Keratinocyte (primary cell): Measurements from ENCODE around the gene MCF2L2. TPM values are rescaled to one million over a fixed set of nuclear protein-coding genes. Genes with fewer than 3 reads are reported as not detected.

Experiments
- DNase-seq: peaks from one replicate; pipeline ENCODE4 v3.0.0-alpha.2; 2011; ENCODE audit warnings: low read depth, missing footprints, low spot score
- FAIRE-seq: peaks from 2 replicates; lab custom pipeline; 2011; peaks lifted over from hg19 to GRCh38; lab: Jason Lieb, UNC
- H2AFZ ChIP-seq: 2 replicates; pipeline ENCODE4 v1.6.0; 2012; ENCODE audit warnings: low read length, control low read depth, inconsistent platforms; ENCODE audit not compliant: control insufficient read depth
- H3K27ac ChIP-seq: 2 replicates; pipeline ENCODE4 v1.5.1; 2011; ENCODE audit warnings: low read length; ENCODE audit not compliant: control insufficient read depth, insufficient read depth
- H3K27me3 ChIP-seq: 3 replicates; pipeline ENCODE4 v1.6.0; 2011; ENCODE audit warnings: low read length; ENCODE audit not compliant: control insufficient read depth, insufficient read depth; ENCODE audit errors: extremely low read depth
- H3K36me3 ChIP-seq, 2 experiments: 2 replicates in 1 of 2; 3 replicates in 1 of 2; pipeline ENCODE4 v1.5.1; 2011; ENCODE audit warnings: low read length in 2 of 2, mild to moderate bottlenecking in 1 of 2; ENCODE audit not compliant: control insufficient read depth in 2 of 2, insufficient read depth in 2 of 2; ENCODE audit errors: extremely low read depth in 1 of 2
- H3K4me1 ChIP-seq: 3 replicates; pipeline ENCODE4 v1.5.1; 2011; ENCODE audit warnings: low read length; ENCODE audit not compliant: control insufficient read depth, insufficient read depth; ENCODE audit errors: extremely low read depth
- H3K4me2 ChIP-seq: 3 replicates; pipeline ENCODE4 v1.6.0; 2011; ENCODE audit warnings: low read depth, low read length; ENCODE audit not compliant: control insufficient read depth, insufficient read depth; ENCODE audit errors: extremely low read depth
- H3K4me3 ChIP-seq, 3 experiments: fragments of 200-600 bp in 1 of 3; sonication (generic) in 1 of 3; 2 replicates in 2 of 3; 3 replicates in 1 of 3; pipeline ENCODE4 v1.5.1; 2011 to 2016; ENCODE audit warnings: low read length in 3 of 3, mild to moderate bottlenecking in 3 of 3, control low read depth in 2 of 3, inconsistent platforms in 1 of 3, low read depth in 1 of 3, mixed read lengths in 1 of 3, mixed run types in 1 of 3, moderate library complexity in 1 of 3; ENCODE audit not compliant: control insufficient read depth in 2 of 3, insufficient read depth in 2 of 3; ENCODE audit errors: extremely low read depth in 1 of 3
- H3K79me2 ChIP-seq: 2 replicates; pipeline ENCODE4 v1.6.0; 2012; ENCODE audit warnings: low read length; ENCODE audit not compliant: control insufficient read depth, insufficient read depth
- H3K9ac ChIP-seq: 3 replicates; pipeline ENCODE4 v1.6.0; 2011; ENCODE audit warnings: low read length; ENCODE audit not compliant: control insufficient read depth, insufficient read depth; ENCODE audit errors: extremely low read depth
- H3K9me1 ChIP-seq: 3 replicates; pipeline ENCODE4 v1.6.0; 2011; ENCODE audit warnings: low read length; ENCODE audit not compliant: control insufficient read depth, insufficient read depth; ENCODE audit errors: extremely low read depth
- H3K9me3 ChIP-seq: 2 replicates; pipeline ENCODE4 v1.5.1; 2012; ENCODE audit warnings: low read depth, low read length; ENCODE audit not compliant: control insufficient read depth
- H4K20me1 ChIP-seq: 3 replicates; pipeline ENCODE4 v1.6.0; 2011; ENCODE audit warnings: low read length; ENCODE audit not compliant: control insufficient read depth, insufficient read depth; ENCODE audit errors: extremely low read depth
- CTCF ChIP-seq, 3 experiments: IDR thresholded peaks in 1 of 3; conservative IDR thresholded peaks in 1 of 3; optimal IDR thresholded peaks in 1 of 3; 2 replicates in 2 of 3; 3 replicates in 1 of 3; pipeline versions ENCODE3 to v1.5.1; 2011; ENCODE audit warnings: low read length in 3 of 3, mild to moderate bottlenecking in 3 of 3, moderate library complexity in 2 of 3, control low read depth in 1 of 3, inconsistent platforms in 1 of 3; ENCODE audit not compliant: insufficient read depth in 2 of 3; ENCODE audit errors: extremely low read depth in 1 of 3
- EZH2 ChIP-seq: IDR thresholded peaks from one replicate; pipeline ENCODE4 v1.6.1; 2012; ENCODE audit warnings: inconsistent platforms, mild to moderate bottlenecking, low read length, moderate library complexity
- dilution Hi-C: fragments of 300-500 bp; cut with MboI; formaldehyde crosslinking; loops from one replicate; pipeline ENCODE4 v1.7.0; 2020; ENCODE audit warnings: low sequenced_read_pairs; ENCODE audit not compliant: extremely low pct_ligation_motif_present
- polyA plus RNA-seq, 5 experiments: library from polyadenylated mRNA; depleted of rRNA in 3 of 5; stranded (reverse) in 3 of 5; stranded (forward) in 1 of 5; unstranded in 1 of 5; fragments of >200 nt; gene quantifications; 1 replicate in 1 of 5; 2 replicates in 3 of 5; 3 replicates in 1 of 5; pipeline versions ENCODE4 v1.2.1 to v1.2.3, GENCODE V29; 2011 to 2012; ENCODE audit warnings: missing spikeins in 2 of 5, low read depth in 1 of 5, low replicate concordance in 1 of 5

Gene MCF2L2
- polyA plus RNA-seq, 1 donor (not counting 4 experiments of a cell fraction or from before 2014, with no cell fraction given) = 0.26 TPM

- H3K9ac ChIP-seq = no peak overlapping the region
Observed at GRCh38 chr3:183288117-183288516, 140.3 kb downstream of the MCF2L2 start.

GRCh38 chr3:183287301-183287971 is 141.0 kb downstream of the MCF2L2 start:
- Histone ChIP-seq H3K27ac (peak overlapping the region; percentile 96), H3K27me3 (no peaks in the 10 kb centered on the region), H3K4me2 (no peak overlapping the region), H3K36me3 (peaks cover 0 to 2% of the 10 kb centered on the region in 2 experiments), H3K9me3 (no peaks in the 10 kb centered on the region), H3K79me2 (no peaks in the 10 kb centered on the region), H3K4me1 (peaks cover 39% of the 10 kb centered on the region), H4K20me1 (no peaks in the 10 kb centered on the region), H3K9ac (no peak overlapping the region), H3K4me3 (no peak overlapping the region), H3K9me1 (no peaks in the 10 kb centered on the region), H2AFZ (no peak overlapping the region)
- no peak for DNase-seq
- no peak for TF ChIP-seq EZH2
- TF ChIP-seq CTCF (optimal IDR thresholded peaks at IDR 0.05 in 1 of 3, IDR thresholded peaks at IDR 0.05 in 1 of 3, conservative IDR thresholded peaks at IDR 0.05 in 1 of 3; ENCODE audit: extremely low read depth in 1 of 3, insufficient read depth in 2 of 3, low read length in 3 of 3) = no peak
- no peak for FAIRE-seq
- dilution Hi-C loops = no loop called here

More at GRCh38 chr3:183288117-183288516, 140.3 kb downstream of the MCF2L2 start:
- Histone ChIP-seq H3K27me3 (no peaks in the 10 kb centered on the region), H3K4me1 (peaks cover 39% of the 10 kb centered on the region), H3K36me3 (peaks cover 0 to 2% of the 10 kb centered on the region in 2 experiments), H3K4me2 (no peak overlapping the region), H2AFZ (no peak overlapping the region), H3K9me1 (no peaks in the 10 kb centered on the region), H4K20me1 (no peaks in the 10 kb centered on the region), H3K9me3 (no peaks in the 10 kb centered on the region), H3K79me2 (no peaks in the 10 kb centered on the region), H3K27ac (no peak overlapping the region), H3K4me3 (no peak overlapping the region)
- no peak for FAIRE-seq
- dilution Hi-C loops = no loop called here
- no peak for TF ChIP-seq EZH2
- no peak for TF ChIP-seq CTCF (optimal IDR thresholded peaks at IDR 0.05 in 1 of 3, IDR thresholded peaks at IDR 0.05 in 1 of 3, conservative IDR thresholded peaks at IDR 0.05 in 1 of 3; ENCODE audit: extremely low read depth in 1 of 3, insufficient read depth in 2 of 3, low read length in 3 of 3)
- no peak for DNase-seq
